ENCODE measurements around the gene B3GALNT1.

The B3GALNT1 gene, protein sequence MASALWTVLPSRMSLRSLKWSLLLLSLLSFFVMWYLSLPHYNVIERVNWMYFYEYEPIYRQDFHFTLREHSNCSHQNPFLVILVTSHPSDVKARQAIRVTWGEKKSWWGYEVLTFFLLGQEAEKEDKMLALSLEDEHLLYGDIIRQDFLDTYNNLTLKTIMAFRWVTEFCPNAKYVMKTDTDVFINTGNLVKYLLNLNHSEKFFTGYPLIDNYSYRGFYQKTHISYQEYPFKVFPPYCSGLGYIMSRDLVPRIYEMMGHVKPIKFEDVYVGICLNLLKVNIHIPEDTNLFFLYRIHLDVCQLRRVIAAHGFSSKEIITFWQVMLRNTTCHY

DNA sequence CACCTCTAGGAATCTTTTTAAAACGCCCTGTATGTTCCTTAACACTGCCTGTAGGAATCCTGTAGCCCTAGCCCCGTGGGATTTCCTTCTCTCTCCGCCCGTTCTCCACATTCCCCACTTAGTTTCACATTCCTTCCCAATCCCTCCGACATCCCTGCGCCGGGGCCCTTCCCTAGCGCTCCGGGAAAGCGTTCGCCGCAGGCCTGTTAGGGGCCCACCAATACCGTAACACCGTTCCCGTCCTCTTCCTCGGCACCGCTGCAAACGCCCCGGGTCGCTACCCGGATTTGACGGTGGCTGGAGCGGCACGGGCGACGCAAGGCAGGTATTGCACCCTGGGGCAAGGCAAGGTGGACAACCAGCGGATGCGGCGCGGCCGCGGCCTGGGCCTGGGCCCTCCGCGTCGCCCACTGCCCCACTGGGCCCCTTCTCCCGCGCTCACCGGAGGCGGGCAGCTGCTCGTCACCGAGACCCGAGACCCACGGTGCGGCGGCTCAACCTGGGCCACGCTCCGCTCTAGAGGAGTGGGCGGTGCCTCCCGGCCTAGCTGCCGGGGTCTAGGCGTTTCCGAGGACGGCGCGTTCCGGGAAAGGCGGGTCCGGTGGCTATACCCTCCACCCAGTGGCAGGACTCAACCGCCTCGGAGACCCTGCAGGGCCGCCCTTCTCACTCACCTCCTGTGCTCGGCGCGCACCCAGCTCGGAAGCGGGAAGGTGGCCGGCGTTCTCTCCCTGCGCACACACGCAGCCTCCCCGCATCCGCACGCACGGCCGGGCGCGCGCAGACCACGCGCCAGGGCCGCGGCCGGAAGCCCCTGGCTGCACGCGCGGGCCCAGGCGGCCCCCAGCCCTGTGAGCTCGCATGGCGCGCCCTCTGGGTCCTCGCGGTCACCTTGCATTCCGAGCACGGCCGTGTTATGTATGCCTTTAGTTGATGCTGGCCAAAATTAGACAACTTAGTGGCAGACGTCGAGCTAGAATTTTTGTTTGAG lies at the start of gene B3GALNT1:
TSS of gene B3GALNT1 (minus strand) at position 789 of the 991 bp plus-strand sequence. CDS start 18,595 bp downstream, outside the sequence.
- Histone ChIP-seq H3K4me3 (peak within 1 kb of the TSS; percentile 74), H3K27ac (no peak within 1 kb of the TSS), H3K9ac (ENCODE audit: insufficient read length) (peak within 1 kb of the TSS; percentile 62), H3K9me3 (ENCODE audit: low read depth, low read length) (no peaks in the 10 kb centered on the region), H3K36me3 (ENCODE audit: insufficient read depth, low read length) (no peaks in the 10 kb centered on the region)
- no peak for DNase-seq (ENCODE audit: low read depth, low spot score)
- no peak for TF ChIP-seq FOXP2 (optimal IDR thresholded peaks at IDR 0.05; ENCODE audit: control extremely low read depth, extremely low read length, insufficient read depth)
- no peak for TF ChIP-seq POLR2AphosphoS5 (IDR thresholded peaks at IDR 0.05; ENCODE audit: borderline replicate concordance, low read depth, low read length)
- no peak for TF ChIP-seq EZH2 (IDR thresholded peaks at IDR 0.05)

DNA sequence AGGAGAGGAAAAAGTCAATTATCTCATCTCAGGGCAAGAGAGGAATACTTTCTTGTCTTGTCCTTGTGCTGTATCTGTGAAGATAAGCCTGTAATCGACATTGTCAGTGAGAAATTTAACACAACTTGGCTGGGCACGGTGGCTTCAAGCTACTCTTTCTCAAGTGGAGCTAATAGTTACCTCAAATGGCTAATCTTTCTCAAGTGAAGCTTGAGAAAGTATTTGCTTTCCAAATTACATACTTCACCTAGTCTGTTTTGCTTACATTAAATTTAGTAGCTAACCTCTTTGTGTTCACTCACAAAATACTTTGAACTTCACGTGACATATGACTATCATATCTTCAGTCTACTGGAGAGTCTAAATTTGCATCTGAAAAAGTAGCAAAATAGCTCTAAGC lies 48.3 kb upstream of the B3GALNT1 start:
- H3K27ac ChIP-seq, result no peak overlapping the region
- no peak overlapping the region for H3K4me3 ChIP-seq
- no peak overlapping the region for H3K9ac ChIP-seq (ENCODE audit: insufficient read length)
- H3K9me3 ChIP-seq (ENCODE audit: low read depth, low read length), result no peaks in the 10 kb centered on the region
- no peak for DNase-seq (ENCODE audit: low read depth, low spot score)
- no peaks in the 10 kb centered on the region for H3K36me3 ChIP-seq (ENCODE audit: insufficient read depth, low read length)
- TF ChIP-seq EZH2 (IDR thresholded peaks at IDR 0.05) (no peak), FOXP2 (optimal IDR thresholded peaks at IDR 0.05; ENCODE audit: control extremely low read depth, extremely low read length, insufficient read depth) (no peak), POLR2AphosphoS5 (IDR thresholded peaks at IDR 0.05; ENCODE audit: borderline replicate concordance, low read depth, low read length) (no peak)

DNA sequence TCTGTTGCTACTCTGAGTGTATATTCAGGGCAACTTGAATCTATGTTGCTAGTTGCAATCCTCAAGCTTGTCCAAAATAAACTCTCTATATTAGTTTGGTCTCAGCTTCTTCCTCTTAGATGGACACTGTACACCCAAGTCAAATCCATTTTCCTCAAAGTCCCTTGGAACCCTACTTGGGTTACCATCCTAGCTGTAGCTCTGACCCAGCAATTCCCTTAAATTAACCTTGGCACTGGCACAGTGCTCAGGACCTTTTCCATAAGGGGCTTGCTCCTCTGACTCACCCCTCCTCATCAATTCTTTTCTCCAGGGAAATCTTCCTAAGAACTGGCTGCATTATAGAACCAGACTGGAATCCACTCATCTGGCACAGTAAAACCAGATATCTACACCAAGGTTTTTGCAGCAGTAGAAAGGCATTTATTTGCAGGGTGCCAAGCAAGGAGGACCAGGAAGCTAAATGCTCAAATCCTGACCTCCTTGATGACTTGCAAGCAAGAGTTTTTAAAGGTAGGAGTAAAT lies 44.9 kb upstream of the B3GALNT1 start:
- Histone ChIP-seq H3K27ac (no peak overlapping the region), H3K4me3 (no peak overlapping the region), H3K9ac (ENCODE audit: insufficient read length) (no peak overlapping the region), H3K36me3 (ENCODE audit: insufficient read depth, low read length) (no peaks in the 10 kb centered on the region), H3K9me3 (ENCODE audit: low read depth, low read length) (no peaks in the 10 kb centered on the region)
- DNase-seq (ENCODE audit: low read depth, low spot score), result no peak
- TF ChIP-seq EZH2 (IDR thresholded peaks at IDR 0.05) (no peak), POLR2AphosphoS5 (IDR thresholded peaks at IDR 0.05; ENCODE audit: borderline replicate concordance, low read depth, low read length) (no peak), FOXP2 (optimal IDR thresholded peaks at IDR 0.05; ENCODE audit: control extremely low read depth, extremely low read length, insufficient read depth) (no peak)

DNA sequence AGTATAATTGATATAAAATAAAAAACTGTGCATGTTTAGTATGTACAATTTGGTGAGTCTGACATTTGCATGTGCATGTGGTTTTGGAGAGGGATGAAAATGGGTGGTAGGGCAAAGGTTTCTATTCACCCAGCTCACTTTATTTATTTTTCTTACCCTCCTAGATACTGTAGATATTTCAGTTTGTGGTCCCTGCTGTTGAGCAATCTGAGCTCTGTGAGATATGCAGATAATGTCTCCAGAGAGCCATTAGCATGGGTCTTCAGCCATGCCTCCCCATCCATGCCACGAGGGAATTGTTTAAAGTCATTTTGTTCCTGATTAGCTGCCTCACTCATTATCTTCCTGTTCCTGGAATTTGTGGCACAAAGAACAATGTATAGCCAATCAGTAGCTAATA lies 44.4 kb upstream of the B3GALNT1 start:
- H3K4me3 ChIP-seq, result no peak overlapping the region
- H3K36me3 ChIP-seq (ENCODE audit: insufficient read depth, low read length), result no peaks in the 10 kb centered on the region
- H3K27ac ChIP-seq, result no peak overlapping the region
- no peaks in the 10 kb centered on the region for H3K9me3 ChIP-seq (ENCODE audit: low read depth, low read length)
- TF ChIP-seq POLR2AphosphoS5 (IDR thresholded peaks at IDR 0.05; ENCODE audit: borderline replicate concordance, low read depth, low read length) (no peak), FOXP2 (optimal IDR thresholded peaks at IDR 0.05; ENCODE audit: control extremely low read depth, extremely low read length, insufficient read depth) (no peak), EZH2 (IDR thresholded peaks at IDR 0.05) (no peak)
- no peak overlapping the region for H3K9ac ChIP-seq (ENCODE audit: insufficient read length)
- peak; percentile 14 for DNase-seq (ENCODE audit: low read depth, low spot score)

DNA sequence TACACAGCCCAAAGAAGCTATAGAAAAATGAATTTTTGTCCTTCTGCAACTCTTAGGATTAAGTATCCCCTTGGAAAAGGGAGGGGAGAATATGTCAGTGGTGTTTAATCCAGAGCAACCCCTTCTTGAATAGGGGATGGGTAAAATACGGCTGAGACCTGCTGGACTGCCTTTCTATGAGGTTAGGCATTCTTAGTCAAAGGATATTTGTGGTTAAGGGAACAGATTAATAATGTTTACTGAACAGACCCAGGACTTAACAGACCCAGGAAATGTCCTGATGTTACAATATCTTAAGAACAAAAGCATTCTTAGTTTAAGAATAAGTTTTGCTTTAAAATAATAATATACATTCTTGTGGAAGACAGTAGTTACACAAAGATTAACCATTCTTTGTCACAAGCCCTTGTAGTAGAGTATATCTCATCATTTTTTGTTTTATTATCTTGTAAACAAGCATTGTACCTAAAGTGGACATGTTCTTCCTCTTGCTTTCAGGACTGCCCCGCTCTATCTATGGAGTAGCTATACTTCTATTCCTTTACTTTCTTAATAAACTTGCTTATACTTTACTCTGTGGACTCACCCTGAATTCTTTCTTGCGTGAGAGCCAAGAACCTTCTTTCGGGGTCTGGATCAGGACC lies 43.8 kb upstream of the B3GALNT1 start:
- TF ChIP-seq POLR2AphosphoS5 (IDR thresholded peaks at IDR 0.05; ENCODE audit: borderline replicate concordance, low read depth, low read length) (no peak), FOXP2 (optimal IDR thresholded peaks at IDR 0.05; ENCODE audit: control extremely low read depth, extremely low read length, insufficient read depth) (no peak), EZH2 (IDR thresholded peaks at IDR 0.05) (no peak)
- Histone ChIP-seq H3K36me3 (ENCODE audit: insufficient read depth, low read length) (no peaks in the 10 kb centered on the region), H3K27ac (no peak overlapping the region), H3K9ac (ENCODE audit: insufficient read length) (no peak overlapping the region), H3K9me3 (ENCODE audit: low read depth, low read length) (no peaks in the 10 kb centered on the region), H3K4me3 (no peak overlapping the region)
- no peak for DNase-seq (ENCODE audit: low read depth, low spot score)

DNA sequence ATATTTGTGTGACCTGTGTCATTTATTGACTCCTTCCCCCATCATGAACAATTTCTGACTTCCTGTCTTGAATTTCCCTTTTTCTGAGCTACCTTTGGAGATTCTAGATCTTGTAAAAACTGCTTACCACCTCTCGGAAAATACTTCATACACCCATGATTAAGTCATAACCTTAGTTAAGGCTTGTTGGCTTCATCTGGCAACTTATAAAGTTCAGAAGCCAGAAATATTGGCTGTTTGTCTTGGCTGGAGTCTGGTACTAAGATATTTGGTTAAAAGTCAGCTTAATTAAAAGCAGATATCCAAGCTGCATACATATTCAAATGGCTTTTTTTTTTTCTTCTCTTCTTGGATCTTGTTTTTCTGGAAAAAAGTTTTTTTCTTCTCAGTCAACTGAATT lies 37.3 kb upstream of the B3GALNT1 start:
- TF ChIP-seq POLR2AphosphoS5 (IDR thresholded peaks at IDR 0.05; ENCODE audit: borderline replicate concordance, low read depth, low read length) (no peak), FOXP2 (optimal IDR thresholded peaks at IDR 0.05; ENCODE audit: control extremely low read depth, extremely low read length, insufficient read depth) (no peak), EZH2 (IDR thresholded peaks at IDR 0.05) (no peak)
- Histone ChIP-seq H3K9me3 (ENCODE audit: low read depth, low read length) (no peaks in the 10 kb centered on the region), H3K9ac (ENCODE audit: insufficient read length) (no peak overlapping the region), H3K27ac (no peak overlapping the region), H3K4me3 (no peak overlapping the region), H3K36me3 (ENCODE audit: insufficient read depth, low read length) (no peaks in the 10 kb centered on the region)
- DNase-seq (ENCODE audit: low read depth, low spot score), result no peak

DNA sequence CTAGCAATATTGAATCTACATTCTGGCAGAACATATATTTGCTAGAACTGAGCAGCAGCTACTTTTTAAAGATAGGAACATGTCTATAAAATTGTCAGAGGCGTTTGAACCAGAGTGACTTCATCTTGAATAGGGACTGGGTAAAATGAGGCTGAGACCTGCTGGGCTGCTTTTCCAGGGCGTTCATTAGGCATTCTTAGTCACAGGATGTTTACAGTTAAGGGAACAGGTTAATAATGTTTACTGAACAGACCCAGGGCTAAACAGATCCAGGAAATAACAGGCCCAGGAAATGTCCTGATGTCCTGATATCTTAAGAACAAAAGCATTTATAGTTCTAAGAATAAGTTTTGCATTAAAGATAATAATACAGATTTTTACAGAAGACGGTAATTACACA lies 34.5 kb upstream of the B3GALNT1 start:
- TF ChIP-seq FOXP2 (optimal IDR thresholded peaks at IDR 0.05; ENCODE audit: control extremely low read depth, extremely low read length, insufficient read depth), result no peak
- TF ChIP-seq EZH2 (IDR thresholded peaks at IDR 0.05), result no peak
- no peak for TF ChIP-seq POLR2AphosphoS5 (IDR thresholded peaks at IDR 0.05; ENCODE audit: borderline replicate concordance, low read depth, low read length)

More for the DNA sequence above, 34.5 kb upstream of the B3GALNT1 start:
- H3K4me3 ChIP-seq, result no peak overlapping the region
- no peak for DNase-seq (ENCODE audit: low read depth, low spot score)
- H3K27ac ChIP-seq, result no peak overlapping the region
- no peaks in the 10 kb centered on the region for H3K9me3 ChIP-seq (ENCODE audit: low read depth, low read length)
- no peak overlapping the region for H3K9ac ChIP-seq (ENCODE audit: insufficient read length)
- no peaks in the 10 kb centered on the region for H3K36me3 ChIP-seq (ENCODE audit: insufficient read depth, low read length)

Measured in SK-N-MC (cell line).